HL-60 (cell line): ENCODE data around the gene CDK6.

Experiments
- POLR2AphosphoS5 ChIP-seq: IDR thresholded peaks from 2 replicates; pipeline ENCODE4 v1.6.1; 2012; ENCODE audit warnings: low read depth
- SPI1 ChIP-seq: IDR thresholded peaks from 2 replicates; pipeline ENCODE4 v1.6.1; 2012; ENCODE audit warnings: low read depth, mild to moderate bottlenecking, borderline replicate concordance
- TF ChIP-seq, protein P1 (sequence below): IDR thresholded peaks from one replicate; pipeline ENCODE4 v1.5.1; 2011; ENCODE audit warnings: low read length, control low read depth, inconsistent platforms; ENCODE audit not compliant: insufficient read depth
- TF ChIP-seq, protein P2 (sequence below): IDR thresholded peaks from 2 replicates; pipeline ENCODE4 v1.6.1; 2012; ENCODE audit warnings: low read depth; ENCODE audit not compliant: insufficient replicate concordance

DNA sequence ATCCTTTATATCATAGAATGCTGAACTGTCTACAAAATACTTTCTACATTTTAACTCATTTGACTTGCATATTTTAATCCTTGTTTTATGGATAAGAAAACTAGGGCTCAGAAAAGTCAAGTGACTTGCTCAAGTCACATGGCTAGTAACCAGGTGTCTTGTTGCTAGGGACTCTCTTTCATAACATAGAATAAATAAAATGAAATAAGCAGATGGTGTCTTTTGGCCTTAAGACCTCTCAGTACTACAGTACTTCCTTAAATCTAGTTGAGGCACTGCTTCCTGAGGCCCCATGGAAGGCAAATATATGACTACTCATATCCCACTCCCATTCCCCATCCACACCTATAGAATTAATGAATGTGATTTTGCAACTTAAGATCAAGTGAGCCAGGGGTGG lies 87.9 kb downstream of the CDK6 start:
- TF ChIP-seq, protein P1, sequence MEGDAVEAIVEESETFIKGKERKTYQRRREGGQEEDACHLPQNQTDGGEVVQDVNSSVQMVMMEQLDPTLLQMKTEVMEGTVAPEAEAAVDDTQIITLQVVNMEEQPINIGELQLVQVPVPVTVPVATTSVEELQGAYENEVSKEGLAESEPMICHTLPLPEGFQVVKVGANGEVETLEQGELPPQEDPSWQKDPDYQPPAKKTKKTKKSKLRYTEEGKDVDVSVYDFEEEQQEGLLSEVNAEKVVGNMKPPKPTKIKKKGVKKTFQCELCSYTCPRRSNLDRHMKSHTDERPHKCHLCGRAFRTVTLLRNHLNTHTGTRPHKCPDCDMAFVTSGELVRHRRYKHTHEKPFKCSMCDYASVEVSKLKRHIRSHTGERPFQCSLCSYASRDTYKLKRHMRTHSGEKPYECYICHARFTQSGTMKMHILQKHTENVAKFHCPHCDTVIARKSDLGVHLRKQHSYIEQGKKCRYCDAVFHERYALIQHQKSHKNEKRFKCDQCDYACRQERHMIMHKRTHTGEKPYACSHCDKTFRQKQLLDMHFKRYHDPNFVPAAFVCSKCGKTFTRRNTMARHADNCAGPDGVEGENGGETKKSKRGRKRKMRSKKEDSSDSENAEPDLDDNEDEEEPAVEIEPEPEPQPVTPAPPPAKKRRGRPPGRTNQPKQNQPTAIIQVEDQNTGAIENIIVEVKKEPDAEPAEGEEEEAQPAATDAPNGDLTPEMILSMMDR: no peak
- TF ChIP-seq, protein P2, sequence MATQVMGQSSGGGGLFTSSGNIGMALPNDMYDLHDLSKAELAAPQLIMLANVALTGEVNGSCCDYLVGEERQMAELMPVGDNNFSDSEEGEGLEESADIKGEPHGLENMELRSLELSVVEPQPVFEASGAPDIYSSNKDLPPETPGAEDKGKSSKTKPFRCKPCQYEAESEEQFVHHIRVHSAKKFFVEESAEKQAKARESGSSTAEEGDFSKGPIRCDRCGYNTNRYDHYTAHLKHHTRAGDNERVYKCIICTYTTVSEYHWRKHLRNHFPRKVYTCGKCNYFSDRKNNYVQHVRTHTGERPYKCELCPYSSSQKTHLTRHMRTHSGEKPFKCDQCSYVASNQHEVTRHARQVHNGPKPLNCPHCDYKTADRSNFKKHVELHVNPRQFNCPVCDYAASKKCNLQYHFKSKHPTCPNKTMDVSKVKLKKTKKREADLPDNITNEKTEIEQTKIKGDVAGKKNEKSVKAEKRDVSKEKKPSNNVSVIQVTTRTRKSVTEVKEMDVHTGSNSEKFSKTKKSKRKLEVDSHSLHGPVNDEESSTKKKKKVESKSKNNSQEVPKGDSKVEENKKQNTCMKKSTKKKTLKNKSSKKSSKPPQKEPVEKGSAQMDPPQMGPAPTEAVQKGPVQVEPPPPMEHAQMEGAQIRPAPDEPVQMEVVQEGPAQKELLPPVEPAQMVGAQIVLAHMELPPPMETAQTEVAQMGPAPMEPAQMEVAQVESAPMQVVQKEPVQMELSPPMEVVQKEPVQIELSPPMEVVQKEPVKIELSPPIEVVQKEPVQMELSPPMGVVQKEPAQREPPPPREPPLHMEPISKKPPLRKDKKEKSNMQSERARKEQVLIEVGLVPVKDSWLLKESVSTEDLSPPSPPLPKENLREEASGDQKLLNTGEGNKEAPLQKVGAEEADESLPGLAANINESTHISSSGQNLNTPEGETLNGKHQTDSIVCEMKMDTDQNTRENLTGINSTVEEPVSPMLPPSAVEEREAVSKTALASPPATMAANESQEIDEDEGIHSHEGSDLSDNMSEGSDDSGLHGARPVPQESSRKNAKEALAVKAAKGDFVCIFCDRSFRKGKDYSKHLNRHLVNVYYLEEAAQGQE: no peak
- TF ChIP-seq SPI1 (no peak), POLR2AphosphoS5 (no peak)
